Cardiac septum (tissue), 1 donor: ENCODE data around the gene OGDH. TPM values are rescaled to one million over a fixed set of nuclear protein-coding genes. Genes with fewer than 3 reads are reported as not detected.
"Not testable (repeated sequence)": the region's sequence is repeated elsewhere in the genome, so short reads cannot be mapped to it uniquely, and the experiment has no call there.

ENCODE experiments used
- DNase-seq: peaks from one replicate; pipeline ENCODE4 v3.0.0-alpha.2; 2020; ENCODE audit warnings: low spot score
- intact Hi-C: fragments of 100-400 bp; cut with DNase I; formaldehyde crosslinking; loops from one replicate; pipeline ENCODE4 v1.14.0; 2022
- long read RNA-seq: library from polyadenylated mRNA; unstranded; transcript quantifications from one replicate; pipeline ENCODE4 v2.0.0, GENCODE V29; 2021
- total RNA-seq: library from RNA; stranded (reverse); fragmentation: NEBNext Ultra II Directional; extraction: Animal tissue kit (Norgen Biotek cat#: 25700); gene quantifications from one replicate; pipeline ENCODE4 v1.2.1, GENCODE V29; 2021
- donor health status: DM: no; HTN: no; CAD: no.

OGDH gene
- total RNA-seq = 406 TPM
- long read RNA-seq, full-length matches to known transcripts = 94 of 368 reads
- long read RNA-seq, partial matches to known transcripts = 252 of 368 reads
- long read RNA-seq, other reads (novel, unspliced or antisense) = 22 of 368 reads

- intact Hi-C loops = loop anchor here (2.0 to 5.0 kb wide), 3 partner anchors 24 to 241 kb away; partner anchors contain the start of genes H2AZ2, PPIA and TMED4
- peak; percentile 100 for DNase-seq
These were observed at the start of gene OGDH for GRCh38 chr7:44606341-44607140. Gene OGDH, plus strand, starts transcription at chr7:44606627. Its CDS starts 17,717 bp downstream, at chr7:44624344.

GRCh38 chr7:44557485-44557884, 48.9 kb upstream of the OGDH start:
- intact Hi-C loops = no loop called here
- no peak for DNase-seq

- intact Hi-C loops = no loop called here
- DNase-seq = no peak
These were observed 46.9 kb upstream of the OGDH start for GRCh38 chr7:44559485-44559884.

- intact Hi-C loops = no loop called here
- DNase-seq = no peak
These were observed 44.9 kb upstream of the OGDH start for GRCh38 chr7:44561481-44561880.

GRCh38 chr7:44561962-44562621, 44.3 kb upstream of the OGDH start:
- intact Hi-C loops = no loop called here

GRCh38 chr7:44562622-44562962, 43.8 kb upstream of the OGDH start:
- intact Hi-C loops, DNase-seq: not testable (repeated sequence)

More at GRCh38 chr7:44561962-44562621, 44.3 kb upstream of the OGDH start:
- DNase-seq = no peak

- intact Hi-C loops = no loop called here
These were observed 43.2 kb upstream of the OGDH start for GRCh38 chr7:44563171-44563679.

GRCh38 chr7:44564606-44565005, 41.8 kb upstream of the OGDH start:
- no peak for DNase-seq
- intact Hi-C loops = loop anchor here (5.0 kb wide), 2 partner anchors 72 to 322 kb away; partner anchors contain the start of gene NUDCD3

More at GRCh38 chr7:44563171-44563679, 43.2 kb upstream of the OGDH start:
- no peak for DNase-seq

GRCh38 chr7:44565097-44565794, 41.2 kb upstream of the OGDH start:
- peak; percentile 88 for DNase-seq
- intact Hi-C loops = loop anchor here (5.0 kb wide), 2 partner anchors 73 to 323 kb away; partner anchors contain the start of gene NUDCD3

GRCh38 chr7:44565795-44566559, 40.5 kb upstream of the OGDH start:
- intact Hi-C loops = loop anchor here (5.0 kb wide), 2 partner anchors 74 to 324 kb away; partner anchors contain the start of gene NUDCD3

GRCh38 chr7:44566680-44567079, 39.7 kb upstream of the OGDH start:
- intact Hi-C loops = loop anchor here (5.0 kb wide), 2 partner anchors 74 to 324 kb away; partner anchors contain the start of gene NUDCD3
- no peak for DNase-seq

More at GRCh38 chr7:44565795-44566559, 40.5 kb upstream of the OGDH start:
- no peak for DNase-seq

GRCh38 chr7:44567884-44568283, 38.5 kb upstream of the OGDH start:
- intact Hi-C loops = loop anchor here (5.0 kb wide), 2 partner anchors 76 to 326 kb away; partner anchors contain the start of gene NUDCD3
- DNase-seq = no peak

- intact Hi-C loops = loop anchor here (5.0 kb wide), 2 partner anchors 77 to 327 kb away; partner anchors contain the start of gene NUDCD3
- no peak for DNase-seq
These were observed 37.5 kb upstream of the OGDH start for GRCh38 chr7:44568771-44569560.

- no peak for DNase-seq
- intact Hi-C loops = loop anchor here (5.0 kb wide), 2 partner anchors 78 to 328 kb away; partner anchors contain the start of gene NUDCD3
These were observed 36.5 kb upstream of the OGDH start for GRCh38 chr7:44569959-44570358.

- intact Hi-C loops = no loop called here
These were observed 33.7 kb upstream of the OGDH start for GRCh38 chr7:44572771-44573170.

GRCh38 chr7:44573464-44574286, 32.8 kb upstream of the OGDH start, which contains the start of gene DDX56:
Gene DDX56, minus strand, starts transcription at chr7:44573908. Its CDS starts 13 bp downstream, at chr7:44573895.
- intact Hi-C loops = no loop called here
- DNase-seq = peak; percentile 98

More at GRCh38 chr7:44572771-44573170, 33.7 kb upstream of the OGDH start:
- DNase-seq = no peak
